Lower lobe of right lung (tissue), 2 donors: ENCODE results near the gene ABCC10. TPM values are rescaled to one million over a fixed set of nuclear protein-coding genes. Genes with fewer than 3 reads are reported as not detected.
"Not testable (repeated sequence)": the region's sequence is repeated elsewhere in the genome, so short reads cannot be mapped to it uniquely, and the experiment has no call there.

ENCODE experiments used
- ATAC-seq, 2 donors: fragments of 200-7000 bp; cut with Tn5 transposase; one replicate each; pipeline ENCODE4 v1.9.1; 2020 to 2022; ENCODE audit warnings: mild to moderate bottlenecking in 2 of 2, moderate library complexity in 2 of 2
- DNase-seq: peaks from one replicate; pipeline ENCODE4 v3.0.0-alpha.2; 2020
- H3K27ac ChIP-seq: fragments of 200-600 bp; one replicate; pipeline ENCODE4 v1.8.0; 2022
- H3K27me3 ChIP-seq: fragments of 200-600 bp; one replicate; pipeline ENCODE4 v1.8.0; 2022; ENCODE audit warnings: low read depth
- H3K36me3 ChIP-seq: fragments of 200-600 bp; one replicate; pipeline ENCODE4 v1.8.0; 2022; ENCODE audit warnings: mild to moderate bottlenecking
- H3K4me1 ChIP-seq: fragments of 200-600 bp; one replicate; pipeline ENCODE4 v1.8.0; 2022
- H3K4me3 ChIP-seq: fragments of 200-600 bp; one replicate; pipeline ENCODE4 v1.8.0; 2022; ENCODE audit warnings: mild to moderate bottlenecking
- H3K9me3 ChIP-seq: fragments of 200-600 bp; one replicate; pipeline ENCODE4 v1.8.0; 2022
- CTCF ChIP-seq: fragments of 200-600 bp; IDR thresholded peaks from one replicate; pipeline ENCODE4 v1.8.0; 2022; ENCODE audit warnings: antibody characterized with exemption, mild to moderate bottlenecking
- intact Hi-C: fragments of 100-400 bp; cut with DNase I; formaldehyde crosslinking; loops from one replicate; pipeline ENCODE4 v1.11.0; 2022
- microRNA-seq: library from miRNA; unstranded; fragments of <30 nt; microRNA quantifications from one replicate; pipeline ENCODE4 v1.2.0, GENCODE V29; 2020; ENCODE audit warnings: borderline number of aligned reads
- total RNA-seq: library from RNA; stranded (reverse); fragmentation: NEBNext Ultra II Directional; extraction: Animal tissue kit (Norgen Biotek cat#: 25700); gene quantifications from one replicate; pipeline ENCODE4 v1.2.1, GENCODE V29; 2021
- donor health status: DM: no; HTN: yes; CAD: no; lungs with severe emphysema.

ABCC10 gene
- total RNA-seq, 1 donor from 2014 or later, result 34.4 TPM

- TF ChIP-seq CTCF, result no peak
- no peak for ATAC-seq
- H3K27me3 ChIP-seq, result no peaks in the 10 kb centered on the region
- no peak overlapping the region for H3K4me3 ChIP-seq
- H3K27ac ChIP-seq, result no peak overlapping the region
- intact Hi-C loops, result no loop called here
- no peak for DNase-seq
- H3K4me1 ChIP-seq, result peaks cover 40% of the 10 kb centered on the region
- H3K36me3 ChIP-seq, result peaks cover 41% of the 10 kb centered on the region
- H3K9me3 ChIP-seq, result no peaks in the 10 kb centered on the region
Observed at GRCh38 chr6:43497129-43497396, 69.7 kb downstream of the ABCC10 start.

GRCh38 chr6:43497689-43498088 is 70.3 kb downstream of the ABCC10 start:
- peaks cover 47% of the 10 kb centered on the region for H3K36me3 ChIP-seq
- TF ChIP-seq CTCF, result no peak
- no peak overlapping the region for H3K4me3 ChIP-seq
- ATAC-seq (no peak), DNase-seq (no peak)
- no peak overlapping the region for H3K27ac ChIP-seq
- intact Hi-C loops, result no loop called here
- H3K27me3 ChIP-seq, result no peaks in the 10 kb centered on the region
- no peaks in the 10 kb centered on the region for H3K9me3 ChIP-seq
- H3K4me1 ChIP-seq, result peaks cover 33% of the 10 kb centered on the region

- peak overlapping the region; percentile 51 for H3K27ac ChIP-seq
- H3K27me3 ChIP-seq, ATAC-seq, H3K9me3 ChIP-seq, H3K4me3 ChIP-seq, intact Hi-C loops, DNase-seq: not testable (repeated sequence)
- H3K36me3 ChIP-seq, result peaks cover 53% of the 10 kb centered on the region
- peaks cover 32% of the 10 kb centered on the region for H3K4me1 ChIP-seq
Observed at GRCh38 chr6:43498291-43498690, 71.0 kb downstream of the ABCC10 start.

- ATAC-seq, result no peak
- intact Hi-C loops, result no loop called here
Observed at GRCh38 chr6:43499028-43499815, 71.9 kb downstream of the ABCC10 start.

More at GRCh38 chr6:43499028-43499815, 71.9 kb downstream of the ABCC10 start:
- Histone ChIP-seq H3K36me3 (peaks cover 62% of the 10 kb centered on the region), H3K4me1 (peaks cover 32% of the 10 kb centered on the region), H3K9me3 (no peaks in the 10 kb centered on the region), H3K27ac (peak overlapping the region; percentile 51), H3K4me3 (no peak overlapping the region), H3K27me3 (no peaks in the 10 kb centered on the region)
- DNase-seq, result no peak
- no peak for TF ChIP-seq CTCF

Small RNA genes lying within 50 kb of the gene (microRNA-seq; reads per million reads assigned to microRNA genes)
- gene MIR6780B, result 2.0 reads per million

Other genes starting within 250 kb of the ABCC10 start
- 41.8 TPM for gene CUL9, start 245.3 kb upstream of the ABCC10 start, total RNA-seq
- gene DNPH1, start 198.1 kb upstream of the ABCC10 start, total RNA-seq, result 24.0 TPM
- 0.09 TPM for gene TTBK1, start 184.1 kb upstream of the ABCC10 start, total RNA-seq
- not detected for gene SLC22A7, start 129.3 kb upstream of the ABCC10 start, total RNA-seq
- gene CRIP3, start 118.7 kb upstream of the ABCC10 start, total RNA-seq, result 0.95 TPM
- 18.3 TPM for gene ZNF318, start 57.9 kb upstream of the ABCC10 start, total RNA-seq
- 0.53 TPM for gene DLK2, start 28.0 kb downstream of the ABCC10 start, total RNA-seq
- gene TJAP1, start 50.0 kb downstream of the ABCC10 start, total RNA-seq, result 34.3 TPM
- gene LRRC73, start 82.8 kb downstream of the ABCC10 start, total RNA-seq, result 1.6 TPM
- 103 TPM for gene YIPF3, start 89.4 kb downstream of the ABCC10 start, total RNA-seq
- 26.1 TPM for gene POLR1C, start 89.5 kb downstream of the ABCC10 start, total RNA-seq
- 29.9 TPM for gene XPO5, start 148.5 kb downstream of the ABCC10 start, total RNA-seq
- 19.6 TPM for gene POLH, start 148.6 kb downstream of the ABCC10 start, total RNA-seq
- 90.9 TPM for gene GTPBP2, start 201.7 kb downstream of the ABCC10 start, total RNA-seq
- 19.2 TPM for gene MAD2L1BP, start 208.3 kb downstream of the ABCC10 start, total RNA-seq
- gene RSPH9, start 217.5 kb downstream of the ABCC10 start, total RNA-seq, result 2.6 TPM